ENCODE data around the gene SLC4A9.

The SLC4A9 gene

GRCh38 chr5:140322751-140323731 is 37.0 kb upstream of the SLC4A9 start:
- no peak for TF ChIP-seq FOXP2 (optimal IDR thresholded peaks at IDR 0.05; ENCODE audit: borderline replicate concordance, extremely low read depth, extremely low read length, insufficient read depth)
- no peak for TF ChIP-seq SIN3A (IDR thresholded peaks at IDR 0.05; ENCODE audit: borderline replicate concordance, insufficient read depth, low read length)
- no peak for TF ChIP-seq TAF1 (IDR thresholded peaks at IDR 0.05; ENCODE audit: borderline replicate concordance, insufficient read depth, low read length)
- TF ChIP-seq REST (IDR thresholded peaks at IDR 0.05; ENCODE audit: insufficient read depth in 1 of 2, low read depth in 2 of 2, low read length in 2 of 2): no peak
- TF ChIP-seq POLR2AphosphoS5 (IDR thresholded peaks at IDR 0.05; ENCODE audit: low read depth, low read length): no peak

- TF ChIP-seq POLR2AphosphoS5 (IDR thresholded peaks at IDR 0.05; ENCODE audit: low read depth, low read length) (no peak), TAF1 (IDR thresholded peaks at IDR 0.05; ENCODE audit: borderline replicate concordance, insufficient read depth, low read length) (no peak), FOXP2 (optimal IDR thresholded peaks at IDR 0.05; ENCODE audit: borderline replicate concordance, extremely low read depth, extremely low read length, insufficient read depth) (no peak)
Observed at GRCh38 chr5:140324041-140324600, 35.9 kb upstream of the SLC4A9 start.

GRCh38 chr5:140324617-140325241 is 35.3 kb upstream of the SLC4A9 start:
- TF ChIP-seq TAF1 (IDR thresholded peaks at IDR 0.05; ENCODE audit: borderline replicate concordance, insufficient read depth, low read length) (no peak), FOXP2 (optimal IDR thresholded peaks at IDR 0.05; ENCODE audit: borderline replicate concordance, extremely low read depth, extremely low read length, insufficient read depth) (no peak), REST (IDR thresholded peaks at IDR 0.05; ENCODE audit: insufficient read depth in 1 of 2, low read depth in 2 of 2, low read length in 2 of 2) (no peak), SIN3A (IDR thresholded peaks at IDR 0.05; ENCODE audit: borderline replicate concordance, insufficient read depth, low read length) (no peak), POLR2AphosphoS5 (IDR thresholded peaks at IDR 0.05; ENCODE audit: low read depth, low read length) (no peak)

- TF ChIP-seq POLR2AphosphoS5 (IDR thresholded peaks at IDR 0.05; ENCODE audit: low read depth, low read length): no peak
- TF ChIP-seq FOXP2 (optimal IDR thresholded peaks at IDR 0.05; ENCODE audit: borderline replicate concordance, extremely low read depth, extremely low read length, insufficient read depth): no peak
- TF ChIP-seq SIN3A (IDR thresholded peaks at IDR 0.05; ENCODE audit: borderline replicate concordance, insufficient read depth, low read length): no peak
- TF ChIP-seq TAF1 (IDR thresholded peaks at IDR 0.05; ENCODE audit: borderline replicate concordance, insufficient read depth, low read length): no peak
- no peak for TF ChIP-seq REST (IDR thresholded peaks at IDR 0.05; ENCODE audit: insufficient read depth in 1 of 2, low read depth in 2 of 2, low read length in 2 of 2)
Observed at GRCh38 chr5:140325486-140325885, 34.5 kb upstream of the SLC4A9 start.

- no peak for TF ChIP-seq SIN3A (IDR thresholded peaks at IDR 0.05; ENCODE audit: borderline replicate concordance, insufficient read depth, low read length)
- TF ChIP-seq TAF1 (IDR thresholded peaks at IDR 0.05; ENCODE audit: borderline replicate concordance, insufficient read depth, low read length): no peak
- no peak for TF ChIP-seq REST (IDR thresholded peaks at IDR 0.05; ENCODE audit: insufficient read depth in 1 of 2, low read depth in 2 of 2, low read length in 2 of 2)
- no peak for TF ChIP-seq POLR2AphosphoS5 (IDR thresholded peaks at IDR 0.05; ENCODE audit: low read depth, low read length)
- TF ChIP-seq FOXP2 (optimal IDR thresholded peaks at IDR 0.05; ENCODE audit: borderline replicate concordance, extremely low read depth, extremely low read length, insufficient read depth): no peak
Observed at GRCh38 chr5:140327589-140327988, 32.4 kb upstream of the SLC4A9 start.
